ENCODE measurements around the gene SPART.
A peak's percentile ranks its signal among the peaks of the same experiment; 100 is the strongest.

The SPART gene, protein sequence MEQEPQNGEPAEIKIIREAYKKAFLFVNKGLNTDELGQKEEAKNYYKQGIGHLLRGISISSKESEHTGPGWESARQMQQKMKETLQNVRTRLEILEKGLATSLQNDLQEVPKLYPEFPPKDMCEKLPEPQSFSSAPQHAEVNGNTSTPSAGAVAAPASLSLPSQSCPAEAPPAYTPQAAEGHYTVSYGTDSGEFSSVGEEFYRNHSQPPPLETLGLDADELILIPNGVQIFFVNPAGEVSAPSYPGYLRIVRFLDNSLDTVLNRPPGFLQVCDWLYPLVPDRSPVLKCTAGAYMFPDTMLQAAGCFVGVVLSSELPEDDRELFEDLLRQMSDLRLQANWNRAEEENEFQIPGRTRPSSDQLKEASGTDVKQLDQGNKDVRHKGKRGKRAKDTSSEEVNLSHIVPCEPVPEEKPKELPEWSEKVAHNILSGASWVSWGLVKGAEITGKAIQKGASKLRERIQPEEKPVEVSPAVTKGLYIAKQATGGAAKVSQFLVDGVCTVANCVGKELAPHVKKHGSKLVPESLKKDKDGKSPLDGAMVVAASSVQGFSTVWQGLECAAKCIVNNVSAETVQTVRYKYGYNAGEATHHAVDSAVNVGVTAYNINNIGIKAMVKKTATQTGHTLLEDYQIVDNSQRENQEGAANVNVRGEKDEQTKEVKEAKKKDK

DNA sequence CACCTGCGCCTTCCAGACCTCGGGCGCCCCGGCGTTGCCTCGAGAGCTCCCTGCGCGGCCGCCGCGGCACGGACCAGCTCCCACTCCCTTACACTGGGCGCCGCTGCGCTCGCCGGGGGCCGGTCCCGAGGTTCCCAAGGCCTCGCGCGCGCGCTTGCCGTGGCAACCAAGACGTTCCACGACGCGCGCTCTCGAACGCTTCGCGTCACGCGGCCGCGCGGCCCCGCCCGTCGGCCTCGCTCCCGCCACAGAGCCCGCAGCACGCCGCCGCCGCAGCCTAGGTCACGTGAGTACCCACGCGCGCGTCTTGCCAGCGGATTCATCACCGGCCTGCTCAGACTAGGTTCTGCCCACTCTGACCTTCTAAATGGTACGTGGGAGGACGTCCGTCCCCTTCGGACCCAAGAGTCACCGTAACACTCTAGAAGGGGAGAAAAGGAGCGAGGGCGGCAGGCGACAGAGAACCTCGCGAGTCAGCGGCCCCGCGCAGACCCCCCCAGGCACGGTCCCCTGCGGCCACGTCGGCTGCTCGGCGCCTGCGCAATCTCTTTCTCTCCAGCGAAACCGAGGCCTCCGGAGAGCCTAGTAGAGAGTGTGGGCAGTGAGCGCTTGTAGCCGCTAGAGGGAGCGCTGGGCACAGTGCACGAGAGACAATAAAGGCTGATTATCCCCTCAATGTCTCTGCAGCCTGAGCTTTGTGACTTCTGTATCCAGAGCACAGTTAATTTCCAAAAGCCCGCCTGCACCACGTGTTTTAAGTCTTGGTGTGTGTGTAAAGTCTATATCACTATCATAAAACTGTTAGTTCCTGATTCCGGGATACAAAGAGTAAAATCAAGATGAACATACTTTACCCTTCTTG, at the start of gene SPART:
SPART (minus strand) TSS at position 173 of the 862 bp plus-strand sequence. CDS start 10,564 bp downstream, outside the sequence.
- FAIRE-seq, result peak; percentile 63

DNA sequence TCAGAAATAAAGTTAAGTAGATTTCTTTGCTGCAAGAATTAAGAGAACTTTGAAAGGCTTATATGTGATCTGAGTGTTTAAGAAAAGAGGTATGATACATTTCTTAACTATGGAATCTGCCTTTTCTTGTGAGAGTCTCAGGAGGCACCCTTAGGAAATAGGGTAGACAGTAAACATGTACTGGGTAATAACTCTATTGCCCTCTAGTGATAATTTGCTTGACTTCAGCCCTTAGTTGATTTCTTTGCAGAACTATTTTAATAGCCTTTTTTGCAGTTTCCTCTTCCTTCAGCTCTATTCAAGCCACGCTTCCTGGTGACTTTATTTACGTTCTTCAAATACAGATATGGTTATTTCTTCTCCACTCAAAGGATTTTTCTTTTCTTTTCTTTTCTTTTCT, 49.1 kb upstream of the SPART start:
- FAIRE-seq (no peak), DNase-seq (ENCODE audit: insufficient read length, low spot score) (no peak)
- TF ChIP-seq, protein P1, sequence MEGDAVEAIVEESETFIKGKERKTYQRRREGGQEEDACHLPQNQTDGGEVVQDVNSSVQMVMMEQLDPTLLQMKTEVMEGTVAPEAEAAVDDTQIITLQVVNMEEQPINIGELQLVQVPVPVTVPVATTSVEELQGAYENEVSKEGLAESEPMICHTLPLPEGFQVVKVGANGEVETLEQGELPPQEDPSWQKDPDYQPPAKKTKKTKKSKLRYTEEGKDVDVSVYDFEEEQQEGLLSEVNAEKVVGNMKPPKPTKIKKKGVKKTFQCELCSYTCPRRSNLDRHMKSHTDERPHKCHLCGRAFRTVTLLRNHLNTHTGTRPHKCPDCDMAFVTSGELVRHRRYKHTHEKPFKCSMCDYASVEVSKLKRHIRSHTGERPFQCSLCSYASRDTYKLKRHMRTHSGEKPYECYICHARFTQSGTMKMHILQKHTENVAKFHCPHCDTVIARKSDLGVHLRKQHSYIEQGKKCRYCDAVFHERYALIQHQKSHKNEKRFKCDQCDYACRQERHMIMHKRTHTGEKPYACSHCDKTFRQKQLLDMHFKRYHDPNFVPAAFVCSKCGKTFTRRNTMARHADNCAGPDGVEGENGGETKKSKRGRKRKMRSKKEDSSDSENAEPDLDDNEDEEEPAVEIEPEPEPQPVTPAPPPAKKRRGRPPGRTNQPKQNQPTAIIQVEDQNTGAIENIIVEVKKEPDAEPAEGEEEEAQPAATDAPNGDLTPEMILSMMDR (IDR thresholded peaks at IDR 0.05; ENCODE audit: insufficient read depth, missing control alignments), result peak; percentile 38

More for the DNA sequence above, at the start of gene SPART:
- peak; percentile 51 for DNase-seq (ENCODE audit: insufficient read length, low spot score)
- TF ChIP-seq, protein P1 (IDR thresholded peaks at IDR 0.05; ENCODE audit: insufficient read depth, missing control alignments), result peak; percentile 95

DNA sequence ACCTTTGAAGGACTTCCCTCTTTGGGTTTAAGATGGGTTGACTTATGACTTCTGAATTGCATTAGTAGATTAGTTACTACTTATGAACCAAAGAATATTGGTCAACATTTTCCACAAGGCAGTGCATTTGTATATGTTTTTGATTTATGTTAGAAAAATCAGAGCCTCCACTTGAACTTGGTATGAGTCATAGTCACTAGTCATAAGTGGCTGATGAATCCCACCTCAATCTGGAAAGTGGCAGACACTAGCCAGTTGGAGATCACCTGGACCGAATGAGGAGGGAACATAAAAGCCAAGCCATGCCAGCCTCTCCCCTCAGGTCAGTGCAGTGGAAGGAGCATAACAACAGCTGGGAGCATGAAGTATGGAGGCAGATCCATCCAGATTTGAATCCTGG, 39.3 kb upstream of the SPART start:
- FAIRE-seq, result no peak
- DNase-seq (ENCODE audit: insufficient read length, low spot score), result no peak
- TF ChIP-seq, protein P1 (IDR thresholded peaks at IDR 0.05; ENCODE audit: insufficient read depth, missing control alignments), result no peak

DNA sequence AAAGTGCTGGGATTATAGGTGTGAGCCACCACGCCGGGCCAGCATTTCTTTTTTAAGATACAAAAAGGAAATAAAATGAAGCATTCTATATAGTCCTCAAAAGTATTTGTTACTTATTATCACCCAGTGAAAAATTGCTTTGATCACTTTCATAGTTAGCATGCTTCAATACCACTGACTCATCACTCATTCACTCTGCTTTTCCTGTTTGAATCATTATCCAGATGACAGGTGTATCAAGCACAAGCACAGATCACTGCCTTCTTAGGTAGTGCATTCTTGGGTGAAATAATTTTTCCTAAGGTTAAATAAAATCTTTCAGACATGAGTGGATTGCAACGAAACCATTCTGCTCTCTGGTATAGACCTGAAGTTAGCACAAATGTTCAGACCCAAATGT, 35.8 kb upstream of the SPART start:
- TF ChIP-seq, protein P1 (IDR thresholded peaks at IDR 0.05; ENCODE audit: insufficient read depth, missing control alignments), result no peak
- FAIRE-seq, result no peak
- DNase-seq (ENCODE audit: insufficient read length, low spot score), result no peak

DNA sequence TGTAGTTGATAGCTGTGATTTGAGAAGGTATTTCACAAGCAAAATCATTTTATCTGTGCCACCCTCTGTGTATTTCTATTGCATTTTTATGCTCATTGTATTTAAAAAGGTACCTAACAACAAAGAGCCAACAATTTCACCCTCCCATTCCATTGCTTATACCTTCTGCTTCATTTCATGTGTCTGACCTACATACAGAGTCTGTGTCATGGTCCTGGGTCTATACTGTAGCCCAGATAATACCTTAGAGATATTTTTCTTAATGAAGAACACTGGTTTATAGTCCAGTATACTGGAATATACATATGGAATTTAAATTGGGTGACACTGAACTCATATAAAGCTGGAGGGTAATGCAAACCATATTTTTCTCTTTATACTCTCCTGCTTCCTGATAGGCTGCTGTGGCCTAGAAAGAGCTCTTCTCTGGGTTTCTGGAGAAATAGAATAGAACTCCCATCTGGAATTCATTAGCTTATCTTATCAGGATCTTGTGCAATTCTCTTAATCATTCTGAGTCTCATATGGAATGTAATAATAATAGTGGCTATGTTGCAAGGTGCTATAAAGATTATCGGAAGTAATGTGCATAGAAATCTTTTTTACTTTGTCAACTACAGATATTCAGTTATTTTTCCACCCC, 31.8 kb upstream of the SPART start:
- DNase-seq (ENCODE audit: insufficient read length, low spot score) (no peak), FAIRE-seq (no peak)
- TF ChIP-seq, protein P1 (IDR thresholded peaks at IDR 0.05; ENCODE audit: insufficient read depth, missing control alignments), result no peak

DNA sequence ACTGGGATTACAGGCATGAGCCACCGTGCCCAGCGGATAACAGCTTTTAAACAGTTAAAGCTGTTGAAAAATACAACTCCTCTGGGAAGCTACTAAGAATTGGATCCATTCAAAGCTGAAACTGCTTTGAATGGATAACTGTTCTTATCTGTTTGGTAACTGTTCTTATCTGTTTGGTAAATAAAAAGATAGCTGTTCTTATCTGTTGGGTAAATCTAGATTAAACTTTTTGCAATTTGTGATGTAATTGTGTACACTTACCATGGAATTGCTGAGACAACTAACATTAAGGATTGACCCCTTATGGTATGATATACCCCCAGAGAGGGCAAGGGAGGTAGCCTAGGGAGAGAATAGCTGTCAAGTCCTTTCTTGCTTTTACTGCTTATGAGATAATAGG, 27.9 kb upstream of the SPART start:
- TF ChIP-seq, protein P1 (IDR thresholded peaks at IDR 0.05; ENCODE audit: insufficient read depth, missing control alignments), result no peak
- DNase-seq (ENCODE audit: insufficient read length, low spot score), result no peak
- no peak for FAIRE-seq

All from D721Med (cell line).